Activated CD4-positive, alpha-beta T cell treated with anti-CD3 and anti-CD28 coated beads, Interleukin-2, amount 50 U/mL, for 48 hours (primary cell): ENCODE data around the gene SLC11A1.

ENCODE experiments used
- DNase-seq, 2 experiments: peaks; one replicate each; pipeline ENCODE4 v3.0.0-alpha.2; 2020

Gene SLC11A1

GRCh38 chr2:218381916-218382366, at the start of gene SLC11A1:
Gene SLC11A1, plus strand, starts transcription at chr2:218382273. Its CDS starts 96 bp downstream, at chr2:218382369.
- DNase-seq, result no peak

DNA sequence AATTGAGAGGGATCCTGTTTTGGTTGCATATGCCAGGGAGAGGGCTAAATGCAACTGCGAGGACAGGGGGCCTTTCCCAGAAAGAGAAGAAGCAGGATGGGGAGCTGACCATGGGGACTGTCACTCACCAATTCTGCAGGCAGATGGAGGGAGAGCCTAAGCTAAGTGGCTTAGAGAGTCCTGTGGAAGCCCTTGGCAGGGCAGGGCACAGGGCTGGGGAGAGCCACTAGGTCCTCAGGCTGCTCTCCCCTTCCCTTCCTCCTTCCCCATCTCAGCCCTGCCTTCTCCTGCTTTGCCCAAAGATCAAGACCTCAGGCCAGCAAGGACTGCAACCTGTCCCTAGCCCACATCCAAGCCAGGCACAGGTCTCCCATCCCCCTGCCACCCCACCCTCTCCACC, 49.8 kb upstream of the SLC11A1 start:
- DNase-seq, result no peak

DNA sequence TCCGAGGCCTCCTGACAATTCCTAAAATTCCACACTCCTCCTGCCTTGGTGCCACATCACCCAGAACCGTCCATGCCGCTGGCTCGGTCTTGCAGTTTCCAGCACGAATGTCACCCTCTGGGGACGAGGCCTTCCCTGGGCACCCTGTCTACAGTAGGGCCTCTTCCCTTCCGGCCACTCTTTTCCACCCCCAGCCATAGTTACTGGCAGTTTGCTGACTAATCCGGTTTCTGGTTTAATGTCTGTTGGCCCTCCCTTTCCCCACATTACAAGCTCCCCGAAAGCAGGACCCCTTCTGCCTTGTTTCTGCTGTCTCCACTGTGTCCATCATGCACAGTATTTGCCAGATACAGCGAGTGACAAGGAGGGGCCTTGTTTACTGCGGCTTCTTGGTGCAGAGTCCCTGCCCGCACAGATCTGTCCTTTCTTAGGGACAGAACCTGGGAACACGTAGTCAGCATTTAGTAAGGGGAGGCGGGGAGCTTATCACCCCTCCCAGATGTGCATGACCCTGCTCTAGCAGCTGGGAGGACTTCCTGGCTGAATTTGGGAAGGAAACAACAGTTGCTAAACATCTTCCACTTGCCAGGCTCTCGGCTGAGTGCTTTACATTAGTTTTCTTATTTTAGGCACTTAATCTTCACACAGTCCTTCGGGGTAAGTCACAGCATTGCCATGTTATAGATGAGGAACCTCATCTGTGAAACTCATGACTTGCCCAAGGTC, 49.0 kb upstream of the SLC11A1 start:
- DNase-seq, result no peak

DNA sequence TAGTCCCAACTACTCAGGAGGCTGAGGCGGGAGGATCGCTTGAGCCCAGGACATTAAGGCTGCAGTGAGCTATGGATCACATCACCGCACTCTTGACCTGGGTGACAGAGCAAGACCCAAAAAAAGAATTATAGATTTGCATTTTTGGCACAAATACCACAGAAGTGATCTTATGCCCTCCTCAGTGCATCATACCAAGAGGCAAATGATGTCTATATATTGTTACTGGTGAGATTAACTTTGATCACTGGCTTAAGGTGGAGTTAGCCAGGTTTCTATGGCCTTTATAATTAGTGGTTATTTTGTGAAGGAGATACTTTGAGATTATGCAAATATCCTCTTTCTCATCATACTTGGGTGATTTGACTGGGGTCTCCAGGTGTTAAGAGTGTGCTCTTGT, 47.5 kb upstream of the SLC11A1 start:
- DNase-seq, result no peak

DNA sequence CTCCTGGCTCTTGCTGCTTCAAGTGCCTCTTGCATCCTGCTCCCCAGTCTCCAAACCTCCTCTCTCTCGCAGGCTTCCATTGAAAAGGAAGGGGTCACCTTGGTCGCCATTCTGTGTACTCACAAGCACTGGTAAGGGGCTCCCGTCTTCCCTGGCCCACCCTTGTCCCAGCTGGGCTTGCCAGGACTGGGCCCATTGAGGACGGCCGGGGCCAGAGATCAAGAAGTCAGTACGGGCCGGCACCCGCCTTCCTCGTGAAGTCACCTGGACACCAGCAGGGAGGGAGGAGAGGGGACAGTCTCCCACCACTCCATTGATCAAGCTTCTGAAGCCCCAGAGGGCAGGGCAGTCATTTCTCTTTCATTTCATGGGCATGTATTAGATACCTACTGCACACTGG, 41.4 kb upstream of the SLC11A1 start:
- DNase-seq, result no peak

GRCh38 chr2:218341381-218341780, 40.7 kb upstream of the SLC11A1 start:
- no peak for DNase-seq

GRCh38 chr2:218342837-218343236, 39.2 kb upstream of the SLC11A1 start:
- DNase-seq, result no peak

DNA sequence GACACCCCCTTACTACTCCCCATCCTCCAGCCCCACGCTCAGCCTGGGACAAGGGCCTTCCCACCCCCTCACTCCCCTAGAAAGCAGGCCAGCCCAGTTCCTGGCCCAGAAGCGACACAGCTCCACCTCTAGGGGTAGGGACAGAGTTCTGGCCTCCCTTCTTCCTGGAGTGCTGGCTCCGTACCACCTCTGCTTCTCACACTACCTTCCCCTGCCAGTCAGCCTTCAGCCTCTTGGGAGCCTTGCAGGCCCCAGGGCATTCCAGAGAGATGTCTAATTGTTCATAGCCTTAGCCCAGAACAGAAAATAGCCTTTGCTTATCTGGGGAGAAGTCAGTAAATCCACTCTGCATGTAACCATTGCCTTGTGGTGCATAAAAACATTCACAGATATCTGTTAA, 38.5 kb upstream of the SLC11A1 start:
- no peak for DNase-seq

DNA sequence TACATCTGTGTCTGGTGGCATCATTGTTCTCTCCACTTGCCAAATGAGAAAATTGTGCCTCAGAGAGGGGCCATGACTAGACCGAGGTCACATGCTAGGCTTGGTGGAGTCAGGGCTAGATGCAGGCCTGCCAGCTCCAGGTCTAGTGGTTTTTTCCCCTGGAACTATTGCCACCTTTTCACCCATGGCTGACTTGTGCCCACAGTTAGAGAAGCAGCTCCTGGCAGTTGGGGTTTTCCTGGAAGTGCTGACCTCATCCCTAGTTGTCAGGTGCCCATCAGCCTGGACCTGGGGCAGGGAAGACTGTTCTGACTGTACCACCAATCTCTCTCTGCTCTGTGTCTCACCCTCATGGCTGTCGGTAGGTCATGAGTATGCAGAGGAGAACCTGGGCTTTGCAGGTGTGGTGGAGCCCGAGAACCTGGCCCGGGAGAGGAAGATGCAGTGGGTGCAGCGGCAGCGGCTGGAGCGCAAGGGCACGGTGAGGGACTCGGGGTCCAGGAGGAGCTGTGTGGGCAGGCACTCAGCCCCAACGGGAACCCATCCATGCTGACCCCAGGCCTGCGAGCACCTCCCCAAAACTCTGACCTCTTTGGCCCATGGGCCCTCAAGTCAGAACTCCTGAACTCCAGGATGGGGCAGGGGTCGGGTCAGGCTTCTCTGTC, 37.9 kb upstream of the SLC11A1 start:
- DNase-seq, result no peak

GRCh38 chr2:218344755-218345417, 37.2 kb upstream of the SLC11A1 start:
- DNase-seq, result no peak

DNA sequence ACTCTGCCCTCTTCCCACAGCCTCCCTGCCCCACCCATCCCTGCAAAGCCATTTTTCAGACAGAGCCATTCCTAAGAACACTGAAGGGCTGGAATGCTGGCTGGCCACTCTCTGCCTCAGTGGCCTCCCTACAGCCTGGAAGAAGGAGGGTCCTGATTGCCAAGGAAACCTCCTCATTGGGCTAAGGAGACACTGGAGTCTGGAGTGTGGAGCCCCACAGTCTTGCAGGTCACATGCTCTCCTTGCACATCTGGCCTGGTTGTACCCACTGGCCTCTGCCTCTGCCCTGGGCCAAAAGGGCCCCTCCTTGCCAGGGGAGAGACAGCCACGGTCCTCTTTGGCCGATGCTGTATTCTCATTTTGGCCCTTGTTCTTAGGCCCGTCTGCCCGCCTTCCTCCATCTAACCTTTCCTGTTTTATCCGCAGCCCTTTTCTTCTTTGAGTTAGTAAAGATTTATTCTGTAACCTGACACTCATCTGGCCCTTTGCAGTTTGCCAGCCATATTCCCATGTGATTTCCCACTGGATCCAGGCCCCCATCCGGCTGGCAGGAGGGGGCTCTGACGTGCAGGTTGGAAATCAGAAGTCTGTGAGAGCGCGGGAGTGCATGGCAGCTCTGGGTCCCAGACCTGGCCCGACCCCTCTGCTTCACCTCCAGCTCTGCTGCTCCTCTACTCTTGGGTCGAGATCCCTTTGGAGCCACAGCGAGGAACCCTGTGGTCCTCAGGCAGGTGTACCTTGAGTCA, 36.4 kb upstream of the SLC11A1 start:
- no peak for DNase-seq

DNA sequence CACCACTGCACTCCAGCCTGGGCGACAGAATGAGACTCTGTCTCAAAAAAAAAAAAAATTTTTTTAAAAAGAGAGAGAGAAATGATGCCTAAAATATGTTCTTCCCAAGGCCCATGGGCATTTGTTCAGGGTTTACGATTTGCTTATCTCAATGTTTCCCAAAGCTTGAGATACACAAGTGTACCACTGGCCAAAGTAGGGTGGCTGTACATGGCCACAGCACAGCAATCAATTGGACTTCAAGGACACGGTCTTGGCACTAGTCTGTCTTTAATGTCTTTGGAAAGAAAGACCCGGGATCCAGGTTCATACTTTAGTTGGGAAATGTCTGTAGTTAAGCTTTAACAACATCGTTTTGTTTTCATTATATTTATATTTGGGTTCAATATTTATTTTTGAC, 34.9 kb upstream of the SLC11A1 start:
- DNase-seq, result no peak

DNA sequence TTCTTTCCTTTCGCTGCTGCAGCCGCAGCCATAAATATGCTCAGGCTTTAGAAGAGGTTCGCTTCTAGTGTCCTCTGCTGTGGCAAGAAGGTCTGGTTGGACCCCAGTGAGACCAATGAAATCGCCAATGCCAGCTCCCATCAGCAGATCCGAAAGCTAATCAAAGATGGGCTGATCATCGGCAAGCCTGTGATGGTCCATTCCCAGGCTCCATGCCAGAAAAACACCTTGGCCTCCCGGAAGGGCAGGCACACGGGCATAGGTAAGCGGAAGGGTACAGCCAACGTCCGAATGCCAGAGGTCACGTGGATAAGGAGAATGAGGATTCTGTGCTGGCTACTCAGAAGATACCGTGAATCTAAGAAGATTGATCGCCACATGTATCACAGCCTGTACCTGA, 28.0 kb upstream of the SLC11A1 start:
- DNase-seq, result no peak

DNA sequence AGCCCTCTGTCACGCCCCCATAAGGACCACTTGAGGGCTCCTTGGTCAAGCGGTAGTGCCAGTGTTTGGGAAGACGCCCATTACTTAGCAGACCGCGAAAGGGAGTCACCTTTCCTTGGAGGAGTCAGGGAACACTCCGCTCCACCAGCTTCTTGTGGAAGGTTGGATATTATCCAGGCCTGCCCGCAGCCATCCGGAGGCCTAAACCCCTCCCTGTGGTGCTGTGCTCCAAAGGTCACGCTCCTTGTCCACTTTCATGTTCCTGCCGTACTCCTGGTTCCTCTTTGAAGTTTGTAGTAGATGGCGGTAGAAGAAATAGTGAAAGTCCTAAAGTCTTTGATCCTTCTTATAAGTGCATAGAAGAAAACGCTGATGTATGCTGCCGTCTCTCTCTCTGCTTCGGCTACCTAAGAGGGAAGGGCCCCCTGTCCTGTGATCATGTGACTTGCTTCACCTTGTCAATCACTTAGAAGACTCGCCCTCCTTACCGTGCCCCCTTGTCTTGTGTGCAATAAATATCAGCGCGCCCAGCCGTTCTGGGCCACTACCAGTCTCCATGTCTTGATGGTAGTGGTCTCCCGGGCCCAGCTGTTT, 27.1 kb upstream of the SLC11A1 start:
- DNase-seq, result no peak

DNA sequence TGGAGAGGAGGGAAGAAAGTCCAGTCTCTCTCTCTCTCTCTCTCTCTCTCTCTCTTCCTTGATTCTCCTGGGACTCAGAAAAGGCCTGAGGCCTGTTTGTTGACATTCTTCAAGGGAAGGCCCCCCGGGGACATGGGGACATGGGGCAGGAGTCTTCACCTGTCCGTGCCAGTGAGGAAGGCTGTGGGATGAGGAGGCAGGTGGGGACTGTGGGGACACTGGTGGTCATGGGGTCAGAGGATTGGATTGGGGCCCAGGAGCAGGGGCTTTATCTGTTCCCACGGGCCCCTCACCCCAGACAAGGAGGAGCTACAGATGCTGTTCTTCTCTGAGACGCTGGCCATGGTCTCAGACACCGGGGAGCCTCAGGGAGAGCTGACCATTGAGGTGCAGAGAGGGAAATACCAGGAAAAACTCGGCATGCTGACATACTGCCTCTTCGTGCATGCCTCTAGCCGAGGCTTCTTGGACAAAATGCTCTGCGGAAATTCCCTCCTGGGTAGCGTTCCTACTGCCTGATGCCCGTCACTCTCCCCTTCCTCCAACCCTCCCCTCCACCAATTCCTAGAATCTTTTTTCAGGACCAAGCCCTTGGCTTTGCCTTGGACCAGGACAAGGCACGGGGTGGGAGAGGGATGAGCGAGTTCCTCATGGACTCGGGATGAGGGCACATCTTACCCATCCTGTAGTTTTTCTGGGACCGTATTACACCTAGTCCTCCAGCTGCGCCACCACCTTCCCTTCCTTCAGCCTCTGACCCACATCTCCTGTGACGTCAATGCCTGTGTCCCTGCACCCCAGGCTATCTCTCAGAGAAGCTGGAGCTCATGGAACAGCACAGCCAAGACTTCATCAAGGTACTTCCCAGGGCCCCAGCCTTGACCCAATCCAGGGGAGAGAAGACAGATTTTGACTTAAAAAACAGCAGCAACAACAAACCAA, 24.6 kb upstream of the SLC11A1 start:
- DNase-seq, result no peak

DNA sequence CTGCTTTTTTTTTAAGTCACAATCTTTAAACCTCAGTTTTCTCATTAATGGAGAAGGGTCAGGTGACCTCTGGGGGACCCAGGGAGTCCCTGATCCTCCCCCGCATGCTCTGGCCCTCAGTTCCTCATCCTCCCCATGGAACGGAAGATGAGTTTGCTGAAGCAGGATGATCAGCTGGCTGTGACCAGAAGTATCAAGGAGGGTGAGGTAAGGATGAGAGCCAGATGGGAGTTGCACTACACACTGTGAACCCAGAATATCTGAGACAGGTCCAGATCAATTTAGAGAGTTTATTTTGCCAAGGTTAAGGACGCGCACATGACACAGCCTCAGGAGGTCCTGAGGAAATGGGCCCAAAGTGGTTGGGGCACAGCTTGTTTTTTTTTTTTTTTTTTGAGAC, 21.6 kb upstream of the SLC11A1 start:
- no peak for DNase-seq

DNA sequence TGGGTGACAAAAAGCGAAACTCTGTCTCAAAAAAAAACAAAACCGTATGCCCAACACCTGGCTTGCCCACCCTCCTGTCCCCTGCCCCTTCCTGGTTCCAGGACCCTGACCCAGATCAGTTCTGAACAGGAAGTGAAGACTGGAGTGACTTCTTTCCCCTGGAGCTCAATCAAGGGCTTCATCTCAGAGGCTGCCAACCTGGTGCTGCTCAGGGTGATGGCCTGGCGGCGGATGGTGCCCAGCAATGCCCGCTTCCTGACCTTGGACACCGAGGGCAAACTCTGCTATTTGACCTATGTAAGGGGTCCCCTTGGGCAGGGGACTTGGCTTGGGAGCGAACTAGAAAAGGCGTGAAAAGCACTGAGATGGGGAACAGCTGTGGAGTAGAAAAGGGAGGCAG, 19.5 kb upstream of the SLC11A1 start:
- no peak for DNase-seq

- no peak for DNase-seq
These were observed 18.3 kb upstream of the SLC11A1 start for GRCh38 chr2:218363736-218364135.

DNA sequence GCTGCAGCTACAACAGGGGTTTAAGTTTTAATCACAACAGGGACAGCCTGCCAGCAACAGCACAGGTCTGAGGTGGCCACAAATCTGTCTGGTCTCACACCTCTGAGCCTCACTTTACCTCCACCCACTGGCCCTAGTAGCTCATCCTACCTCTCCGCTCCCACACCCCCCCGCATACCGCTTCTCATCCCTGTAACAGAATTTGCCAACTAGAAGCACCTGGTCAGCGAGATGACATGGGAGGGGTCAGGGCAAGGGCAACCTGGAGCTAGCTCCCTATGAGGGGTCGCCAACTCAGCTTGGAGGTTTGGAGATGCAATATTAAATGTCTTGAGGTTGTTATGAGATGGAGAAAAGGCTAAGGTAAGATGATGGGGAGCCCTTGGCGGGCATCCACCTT, 17.9 kb upstream of the SLC11A1 start:
- no peak for DNase-seq

GRCh38 chr2:218366621-218367414, 15.3 kb upstream of the SLC11A1 start:
- DNase-seq, result no peak
